ENCODE results near the gene EGFR.

Gene EGFR

GRCh38 chr7:55205124-55205955, 186.5 kb downstream of the EGFR start:
- in situ Hi-C loops (cut with HindIII; ENCODE audit: low sequenced_read_pairs), result no loop called here

GRCh38 chr7:55206235-55207029, 187.6 kb downstream of the EGFR start:
- in situ Hi-C loops (cut with HindIII; ENCODE audit: low sequenced_read_pairs), result no loop called here

GRCh38 chr7:55207436-55208125, 188.8 kb downstream of the EGFR start:
- in situ Hi-C loops (cut with HindIII; ENCODE audit: low sequenced_read_pairs), result no loop called here

- in situ Hi-C loops (cut with HindIII; ENCODE audit: low sequenced_read_pairs), result no loop called here
Measured at GRCh38 chr7:55209366-55209765, 190.5 kb downstream of the EGFR start.

GRCh38 chr7:55210176-55210575, 191.4 kb downstream of the EGFR start:
- in situ Hi-C loops (cut with HindIII; ENCODE audit: low sequenced_read_pairs), result no loop called here

- in situ Hi-C loops (cut with HindIII; ENCODE audit: low sequenced_read_pairs), result no loop called here
Measured at GRCh38 chr7:55210716-55211115, 191.9 kb downstream of the EGFR start.

GRCh38 chr7:55211726-55212125, 192.9 kb downstream of the EGFR start:
- in situ Hi-C loops (cut with HindIII; ENCODE audit: low sequenced_read_pairs), result no loop called here

GRCh38 chr7:55212176-55212575, 193.4 kb downstream of the EGFR start:
- in situ Hi-C loops (cut with HindIII; ENCODE audit: low sequenced_read_pairs), result no loop called here

- in situ Hi-C loops (cut with HindIII; ENCODE audit: low sequenced_read_pairs), result no loop called here
Measured at GRCh38 chr7:55212838-55213237, 194.0 kb downstream of the EGFR start.

- in situ Hi-C loops (cut with HindIII; ENCODE audit: low sequenced_read_pairs), result loop anchor here (5.0 kb wide), 1 partner anchor 67 kb away; no protein-coding TSS in a partner anchor
Measured at GRCh38 chr7:55214707-55215106, 195.9 kb downstream of the EGFR start.

GRCh38 chr7:55223023-55223422, 204.2 kb downstream of the EGFR start:
- in situ Hi-C loops (cut with HindIII; ENCODE audit: low sequenced_read_pairs), result no loop called here

- in situ Hi-C loops (cut with HindIII; ENCODE audit: low sequenced_read_pairs), result no loop called here
Measured at GRCh38 chr7:55224111-55224510, 205.3 kb downstream of the EGFR start.

- in situ Hi-C loops (cut with HindIII; ENCODE audit: low sequenced_read_pairs), result no loop called here
Measured at GRCh38 chr7:55224810-55225209, 206.0 kb downstream of the EGFR start.

GRCh38 chr7:55230014-55230413, 211.2 kb downstream of the EGFR start:
- in situ Hi-C loops (cut with HindIII; ENCODE audit: low sequenced_read_pairs), result no loop called here

GRCh38 chr7:55231736-55232280, 213.0 kb downstream of the EGFR start:
- in situ Hi-C loops (cut with HindIII; ENCODE audit: low sequenced_read_pairs), result no loop called here

- in situ Hi-C loops (cut with HindIII; ENCODE audit: low sequenced_read_pairs), result no loop called here
Measured at GRCh38 chr7:55233001-55233400, 214.2 kb downstream of the EGFR start.

GRCh38 chr7:55234408-55234807, 215.6 kb downstream of the EGFR start:
- in situ Hi-C loops (cut with HindIII; ENCODE audit: low sequenced_read_pairs), result no loop called here

- in situ Hi-C loops (cut with HindIII; ENCODE audit: low sequenced_read_pairs), result no loop called here
Measured at GRCh38 chr7:55235115-55235514, 216.3 kb downstream of the EGFR start.

GRCh38 chr7:55235801-55236200, 217.0 kb downstream of the EGFR start:
- in situ Hi-C loops (cut with HindIII; ENCODE audit: low sequenced_read_pairs), result no loop called here

- in situ Hi-C loops (cut with HindIII; ENCODE audit: low sequenced_read_pairs), result no loop called here
Measured at GRCh38 chr7:55236476-55236875, 217.7 kb downstream of the EGFR start.
